ENCODE data around the gene SOX9. TPM values are rescaled to one million over a fixed set of nuclear protein-coding genes. Genes with fewer than 3 reads are reported as not detected.

Gene SOX9
- total and polyA plus RNA-seq, 2 experiments from 2014 or later: 16.6 to 18.5 TPM

- 69 to 77% methylated on average over 4 of the region's 4 CpGs for WGBS, 2 experiments (ENCODE audit: low coverage in 1 of 2, low lambda C conversion rate in 2 of 2, missing lambda C conversion rate in 2 of 2)
- Histone ChIP-seq H3K9me3 (ENCODE audit: low read depth) (no peaks in the 10 kb centered on the region), H3K27ac (no peak overlapping the region), H4K20me1 (ENCODE audit: insufficient read depth) (no peaks in the 10 kb centered on the region), H3F3A (ENCODE audit: insufficient read depth) (no peaks in the 10 kb centered on the region), H3K36me3 (ENCODE audit: low read depth) (no peaks in the 10 kb centered on the region), H2AFZ (peak overlapping the region; percentile 58), H3K4me1 (ENCODE audit: insufficient read depth) (peaks cover 20% of the 10 kb centered on the region), H3K9ac (no peak overlapping the region), H3K9me2 (ENCODE audit: insufficient read depth) (no peaks in the 10 kb centered on the region), H3K4me3 (no peak overlapping the region), H3K79me2 (ENCODE audit: insufficient read depth) (no peaks in the 10 kb centered on the region), H3K4me2 (ENCODE audit: unreplicated experiment) (no peak overlapping the region), H3K27me3 (replicated peaks; ENCODE audit: insufficient read depth) (no peaks in the 10 kb centered on the region)
- no peak for DNase-seq
- no peak for TF ChIP-seq EZH2phosphoT487 (IDR thresholded peaks at IDR 0.05; ENCODE audit: insufficient read depth, low read depth)
- no peak for TF ChIP-seq EZH2 (IDR thresholded peaks at IDR 0.05; ENCODE audit: insufficient read depth, poor library complexity, severe bottlenecking)
- in situ Hi-C loops (cut with MboI): loop anchor here (10.0 to 25.0 kb wide), 3 partner anchors 649 to 1351 kb away; no protein-coding TSS in a partner anchor
Measured at GRCh38 chr17:72113751-72114150, 7.1 kb upstream of the SOX9 start.

- H3K4me1 ChIP-seq (ENCODE audit: insufficient read depth): peaks cover 13% of the 10 kb centered on the region
- H3K27ac ChIP-seq: no peak overlapping the region
- no peak for TF ChIP-seq EZH2phosphoT487 (IDR thresholded peaks at IDR 0.05; ENCODE audit: insufficient read depth, low read depth)
- TF ChIP-seq EZH2 (IDR thresholded peaks at IDR 0.05; ENCODE audit: insufficient read depth, poor library complexity, severe bottlenecking): no peak
- H3K9ac ChIP-seq: no peak overlapping the region
- H2AFZ ChIP-seq: no peak overlapping the region
- H3K36me3 ChIP-seq (ENCODE audit: low read depth): no peaks in the 10 kb centered on the region
- no peaks in the 10 kb centered on the region for H3K9me3 ChIP-seq (ENCODE audit: low read depth)
- H3K4me3 ChIP-seq: no peak overlapping the region
- H3F3A ChIP-seq (ENCODE audit: insufficient read depth): 0 out of 2 replicates have a peak, but pooled peaks cover 4% of the 10 kb centered on the region
- H3K79me2 ChIP-seq (ENCODE audit: insufficient read depth): no peaks in the 10 kb centered on the region
- 98 to 99% methylated on average over 31 to 39 of the region's 39 CpGs for WGBS, 2 experiments (ENCODE audit: low coverage in 1 of 2, low lambda C conversion rate in 2 of 2, missing lambda C conversion rate in 2 of 2)
- no peaks in the 10 kb centered on the region for H3K27me3 ChIP-seq (replicated peaks; ENCODE audit: insufficient read depth)
- no peaks in the 10 kb centered on the region for H3K9me2 ChIP-seq (ENCODE audit: insufficient read depth)
- in situ Hi-C loops (cut with MboI): loop anchor here (10.0 to 25.0 kb wide), 3 partner anchors 651 to 1354 kb away; no protein-coding TSS in a partner anchor
- DNase-seq: no peak
- no peak overlapping the region for H3K4me2 ChIP-seq (ENCODE audit: unreplicated experiment)
- H4K20me1 ChIP-seq (ENCODE audit: insufficient read depth): no peaks in the 10 kb centered on the region
Measured at GRCh38 chr17:72115781-72116525, 4.9 kb upstream of the SOX9 start.

- Histone ChIP-seq H3K9me3 (ENCODE audit: low read depth) (no peaks in the 10 kb centered on the region), H3F3A (ENCODE audit: insufficient read depth) (0 out of 2 replicates have a peak, but pooled peaks cover 4% of the 10 kb centered on the region), H3K36me3 (ENCODE audit: low read depth) (no peaks in the 10 kb centered on the region), H3K27me3 (replicated peaks; ENCODE audit: insufficient read depth) (no peaks in the 10 kb centered on the region), H3K79me2 (ENCODE audit: insufficient read depth) (peaks cover 7% of the 10 kb centered on the region), H3K4me2 (ENCODE audit: unreplicated experiment) (peak overlapping the region; percentile 95), H3K4me1 (ENCODE audit: insufficient read depth) (peaks cover 11% of the 10 kb centered on the region), H3K9me2 (ENCODE audit: insufficient read depth) (no peaks in the 10 kb centered on the region), H3K4me3 (peak overlapping the region; percentile 71), H3K27ac (no peak overlapping the region), H4K20me1 (ENCODE audit: insufficient read depth) (no peaks in the 10 kb centered on the region), H2AFZ (no peak overlapping the region; the same call in 1 of the 2 replicates), H3K9ac (no peak overlapping the region)
- in situ Hi-C loops (cut with MboI): loop anchor here (10.0 to 25.0 kb wide), 3 partner anchors 652 to 1355 kb away; no protein-coding TSS in a partner anchor
- no peak for DNase-seq
- TF ChIP-seq EZH2 (IDR thresholded peaks at IDR 0.05; ENCODE audit: insufficient read depth, poor library complexity, severe bottlenecking) (no peak), EZH2phosphoT487 (IDR thresholded peaks at IDR 0.05; ENCODE audit: insufficient read depth, low read depth) (no peak)
- 80 to 85% methylated on average over 54 to 58 of the region's 58 CpGs for WGBS, 2 experiments (ENCODE audit: low coverage in 1 of 2, low lambda C conversion rate in 2 of 2, missing lambda C conversion rate in 2 of 2)
Measured at GRCh38 chr17:72116661-72117521, 3.9 kb upstream of the SOX9 start.
